Prostate gland (tissue), 2 donors: ENCODE measurements around the gene CA5A.

ENCODE experiments used
- POLR2A ChIP-seq: fragments of 450-650 bp; IDR thresholded peaks from one replicate; pipeline ENCODE4 v1.6.1; 2016; ENCODE audit warnings: antibody characterized with exemption, mild to moderate bottlenecking
- POLR2AphosphoS5 ChIP-seq: sonication (generic); formaldehyde crosslinking; IDR thresholded peaks from one replicate; pipeline ENCODE4 v1.6.1; 2017; ENCODE audit warnings: antibody characterized with exemption
- TF ChIP-seq, protein P1 (sequence below), 4 experiments: fragments of 200-600 bp in 2 of 4; fragments of 450-650 bp in 2 of 4; sonication (generic) in 2 of 4; IDR thresholded peaks; 1 replicate in 3 of 4; 2 replicates in 1 of 4; pipeline ENCODE4 v1.5.1; 2016 to 2019; ENCODE audit warnings: antibody characterized with exemption in 4 of 4, mild to moderate bottlenecking in 2 of 4, moderate library complexity in 2 of 4

DNA sequence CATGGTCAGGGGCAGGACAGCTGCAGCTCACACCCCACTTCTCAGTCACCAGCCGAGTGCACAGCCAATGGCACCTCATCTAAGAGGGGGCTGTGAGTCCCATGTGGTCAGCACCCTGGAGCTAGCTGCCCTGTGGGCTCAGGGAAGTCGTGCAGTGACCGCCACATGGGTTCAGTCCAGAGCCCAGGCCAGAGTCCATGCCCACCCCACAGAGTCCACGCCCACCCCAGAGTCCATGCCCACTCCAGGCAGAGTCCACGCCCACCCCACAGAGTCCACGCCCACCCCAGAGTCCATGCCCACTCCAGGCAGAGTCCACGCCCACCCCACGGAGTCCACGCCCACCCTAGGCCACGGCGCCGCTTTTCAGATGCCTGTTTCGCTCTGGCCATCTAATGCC is 91.1 kb downstream of the CA5A start:
- TF ChIP-seq, protein P1, sequence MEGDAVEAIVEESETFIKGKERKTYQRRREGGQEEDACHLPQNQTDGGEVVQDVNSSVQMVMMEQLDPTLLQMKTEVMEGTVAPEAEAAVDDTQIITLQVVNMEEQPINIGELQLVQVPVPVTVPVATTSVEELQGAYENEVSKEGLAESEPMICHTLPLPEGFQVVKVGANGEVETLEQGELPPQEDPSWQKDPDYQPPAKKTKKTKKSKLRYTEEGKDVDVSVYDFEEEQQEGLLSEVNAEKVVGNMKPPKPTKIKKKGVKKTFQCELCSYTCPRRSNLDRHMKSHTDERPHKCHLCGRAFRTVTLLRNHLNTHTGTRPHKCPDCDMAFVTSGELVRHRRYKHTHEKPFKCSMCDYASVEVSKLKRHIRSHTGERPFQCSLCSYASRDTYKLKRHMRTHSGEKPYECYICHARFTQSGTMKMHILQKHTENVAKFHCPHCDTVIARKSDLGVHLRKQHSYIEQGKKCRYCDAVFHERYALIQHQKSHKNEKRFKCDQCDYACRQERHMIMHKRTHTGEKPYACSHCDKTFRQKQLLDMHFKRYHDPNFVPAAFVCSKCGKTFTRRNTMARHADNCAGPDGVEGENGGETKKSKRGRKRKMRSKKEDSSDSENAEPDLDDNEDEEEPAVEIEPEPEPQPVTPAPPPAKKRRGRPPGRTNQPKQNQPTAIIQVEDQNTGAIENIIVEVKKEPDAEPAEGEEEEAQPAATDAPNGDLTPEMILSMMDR (IDR thresholded peaks at IDR 0.05), result no peak
- no peak for TF ChIP-seq POLR2AphosphoS5
- no peak for TF ChIP-seq POLR2A
